Skeletal muscle cell (primary cell): ENCODE results near the gene MTA3.
"Not testable (repeated sequence)": the region's sequence is repeated elsewhere in the genome, so short reads cannot be mapped to it uniquely, and the experiment has no call there.

ENCODE experiments used
- DNase-seq: peaks from one replicate; pipeline ENCODE4 v3.0.0-alpha.2; 2010; ENCODE audit warnings: low read depth
- H3K4me3 ChIP-seq: 2 replicates; pipeline ENCODE4 v1.5.1; 2011; ENCODE audit warnings: low read depth, mild to moderate bottlenecking, control low read depth, low read length, moderate library complexity

The MTA3 gene

DNA sequence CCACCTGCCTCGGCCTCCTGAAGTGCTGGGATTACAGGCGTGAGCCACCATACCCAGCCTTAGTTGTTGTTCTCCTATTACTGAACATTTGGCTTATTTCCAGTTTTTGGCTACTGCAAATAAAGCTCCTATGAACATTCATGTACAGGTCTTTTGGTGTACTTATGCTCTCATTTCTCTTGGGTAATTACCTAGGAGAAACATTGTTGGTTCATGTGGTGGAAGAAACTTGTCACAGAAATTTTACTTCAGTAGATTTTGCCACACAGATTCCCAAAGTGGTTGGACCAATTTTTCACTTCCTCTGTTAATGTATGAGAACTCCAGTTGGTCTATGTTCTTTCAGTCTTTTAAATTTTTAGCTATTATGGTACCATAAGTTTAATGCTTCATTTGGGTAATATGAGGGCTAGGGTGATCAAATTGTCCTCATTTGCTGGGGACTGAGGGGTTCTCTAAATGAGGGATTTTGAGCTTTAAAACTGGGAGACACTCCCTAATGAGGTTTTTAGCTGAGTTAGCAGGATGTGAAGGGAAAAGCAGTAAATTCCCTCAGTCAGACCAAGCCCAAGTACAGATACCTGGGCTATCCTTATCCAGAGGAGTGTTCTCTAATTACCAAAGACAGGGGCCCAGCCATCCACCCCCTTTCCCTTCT, 33.9 kb downstream of the MTA3 start:
- no peak overlapping the region for H3K4me3 ChIP-seq

DNA sequence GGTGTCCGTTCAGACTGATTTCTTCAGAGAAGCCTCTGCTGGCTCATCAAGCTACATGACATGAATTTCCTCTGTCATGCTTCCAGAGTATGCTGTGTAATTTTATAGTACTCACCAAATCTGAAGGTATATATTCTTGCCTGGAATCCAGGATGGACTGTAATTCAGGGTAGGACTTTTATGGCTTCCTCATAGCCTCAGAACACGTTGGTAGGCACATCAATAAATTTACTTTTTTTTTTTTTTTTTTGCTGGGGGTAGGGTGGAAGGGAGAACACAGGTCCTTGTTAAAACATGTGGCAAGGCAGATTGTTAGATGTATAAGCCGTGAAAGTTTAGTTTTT, 34.4 kb downstream of the MTA3 start:
- DNase-seq, result no peak
- H3K4me3 ChIP-seq, result no peak overlapping the region

More for the DNA sequence above, 33.9 kb downstream of the MTA3 start:
- no peak for DNase-seq

DNA sequence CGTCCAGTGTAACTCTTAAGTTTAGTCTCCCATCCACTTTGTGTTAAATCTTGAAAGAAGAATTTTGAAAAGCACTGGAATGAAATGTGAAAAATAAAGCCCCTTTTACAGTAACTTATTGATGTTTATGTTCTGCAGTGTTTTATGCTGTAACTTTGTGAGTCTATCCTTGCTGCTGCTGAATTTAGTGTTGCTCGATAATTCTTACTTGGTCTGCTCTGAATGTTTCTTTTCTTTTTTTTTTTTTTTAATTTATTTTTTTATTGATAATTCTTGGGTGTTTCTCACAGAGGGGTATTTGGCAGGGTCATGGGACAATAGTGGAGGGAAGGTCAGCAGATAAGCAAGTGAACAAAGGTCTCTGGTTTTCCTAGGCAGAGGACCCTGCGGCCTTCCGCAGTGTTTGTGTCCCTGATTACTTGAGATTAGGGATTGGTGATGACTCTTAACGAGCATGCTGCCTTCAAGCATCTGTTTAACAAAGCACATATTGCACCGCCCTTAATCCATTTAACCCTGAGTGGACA, 36.0 kb downstream of the MTA3 start:
- H3K4me3 ChIP-seq, DNase-seq: not testable (repeated sequence)

DNA sequence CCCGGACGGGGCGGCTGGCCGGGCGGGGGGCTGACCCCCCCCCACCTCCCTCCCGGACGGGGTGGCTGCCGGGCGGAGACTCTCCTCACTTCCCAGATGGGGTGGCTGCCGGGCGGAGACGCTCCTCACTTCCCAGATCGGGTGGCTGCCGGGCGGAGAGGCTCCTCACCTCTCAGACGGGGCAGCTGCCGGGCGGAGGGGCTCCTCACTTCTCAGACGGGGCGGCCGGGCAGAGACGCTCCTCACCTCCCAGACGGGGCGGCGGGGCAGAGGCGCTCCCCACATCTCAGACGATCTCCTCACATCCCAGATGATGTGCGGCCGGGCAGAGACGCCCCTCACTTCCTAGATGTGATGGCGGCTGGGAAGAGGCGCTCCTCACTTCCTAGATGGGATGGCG, 37.7 kb downstream of the MTA3 start:
- not testable (repeated sequence) for DNase-seq, H3K4me3 ChIP-seq

- H3K4me3 ChIP-seq, result no peak overlapping the region
- no peak for DNase-seq
These were observed 38.7 kb downstream of the MTA3 start for GRCh38 chr2:42607101-42607637.

- H3K4me3 ChIP-seq, result no peak overlapping the region
- no peak for DNase-seq
These were observed 45.0 kb downstream of the MTA3 start for GRCh38 chr2:42613281-42614064.

DNA sequence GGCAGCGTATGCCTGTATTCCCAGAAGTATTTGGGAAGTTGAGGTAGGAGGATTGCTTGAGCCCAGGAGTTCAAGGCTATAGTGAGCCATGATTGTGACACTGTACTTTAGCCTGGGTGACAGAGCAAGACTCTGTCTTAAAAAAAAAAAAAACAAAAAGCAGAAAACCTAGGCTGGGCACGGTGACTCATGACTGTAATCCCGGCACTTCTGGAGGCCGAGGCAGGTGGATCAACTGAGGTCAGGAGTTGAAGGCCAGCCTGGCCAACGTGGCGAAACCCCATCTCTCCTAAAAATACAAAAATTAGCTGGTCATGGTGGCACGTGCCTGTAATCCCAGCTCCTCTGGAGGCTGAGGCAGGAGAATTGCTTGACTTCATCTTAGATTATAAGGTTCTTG, 46.4 kb downstream of the MTA3 start:
- DNase-seq, result no peak
- H3K4me3 ChIP-seq, result no peak overlapping the region

GRCh38 chr2:42618116-42618515, 49.7 kb downstream of the MTA3 start:
- DNase-seq, result no peak
- H3K4me3 ChIP-seq, result no peak overlapping the region

DNA sequence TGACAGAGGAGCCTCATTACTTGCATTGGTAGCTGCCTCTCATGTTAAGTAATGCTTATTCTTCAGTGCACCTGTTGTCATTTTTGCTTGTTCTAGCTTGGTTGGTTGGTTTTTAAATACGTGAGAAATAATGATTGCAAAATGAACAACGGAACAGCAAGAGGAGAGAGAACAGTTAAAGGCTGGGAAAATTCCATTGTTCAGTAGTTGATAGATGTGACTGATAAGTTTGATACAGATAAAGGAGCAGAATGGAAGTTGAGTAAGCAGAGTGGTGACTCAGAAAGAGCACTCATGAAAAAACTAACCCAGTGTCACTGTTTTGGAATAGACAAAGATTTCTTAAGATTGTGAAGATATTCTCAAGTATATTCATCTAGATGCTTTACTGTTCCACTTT, 50.5 kb downstream of the MTA3 start:
- no peak overlapping the region for H3K4me3 ChIP-seq
- peak; percentile 15 for DNase-seq

DNA sequence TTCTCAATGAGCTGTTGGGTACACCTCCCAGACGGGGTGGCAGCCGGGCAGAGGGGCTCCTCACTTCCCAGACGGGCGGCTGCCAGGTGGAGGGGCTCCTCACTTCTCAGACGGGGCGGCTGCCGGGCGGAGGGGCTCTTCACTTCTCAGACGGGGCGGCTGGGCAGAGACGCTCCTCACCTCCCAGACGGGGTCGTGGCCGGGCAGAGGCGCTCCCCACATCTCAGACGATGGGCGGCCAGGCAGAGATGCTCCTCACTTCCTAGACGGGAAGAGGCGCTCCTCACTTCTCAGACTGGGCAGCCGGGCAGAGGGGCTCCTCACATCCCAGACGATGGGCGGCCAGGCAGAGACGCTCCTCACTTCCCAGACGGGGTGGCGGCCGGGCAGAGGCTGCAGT, 53.2 kb downstream of the MTA3 start:
- not testable (repeated sequence) for H3K4me3 ChIP-seq

DNA sequence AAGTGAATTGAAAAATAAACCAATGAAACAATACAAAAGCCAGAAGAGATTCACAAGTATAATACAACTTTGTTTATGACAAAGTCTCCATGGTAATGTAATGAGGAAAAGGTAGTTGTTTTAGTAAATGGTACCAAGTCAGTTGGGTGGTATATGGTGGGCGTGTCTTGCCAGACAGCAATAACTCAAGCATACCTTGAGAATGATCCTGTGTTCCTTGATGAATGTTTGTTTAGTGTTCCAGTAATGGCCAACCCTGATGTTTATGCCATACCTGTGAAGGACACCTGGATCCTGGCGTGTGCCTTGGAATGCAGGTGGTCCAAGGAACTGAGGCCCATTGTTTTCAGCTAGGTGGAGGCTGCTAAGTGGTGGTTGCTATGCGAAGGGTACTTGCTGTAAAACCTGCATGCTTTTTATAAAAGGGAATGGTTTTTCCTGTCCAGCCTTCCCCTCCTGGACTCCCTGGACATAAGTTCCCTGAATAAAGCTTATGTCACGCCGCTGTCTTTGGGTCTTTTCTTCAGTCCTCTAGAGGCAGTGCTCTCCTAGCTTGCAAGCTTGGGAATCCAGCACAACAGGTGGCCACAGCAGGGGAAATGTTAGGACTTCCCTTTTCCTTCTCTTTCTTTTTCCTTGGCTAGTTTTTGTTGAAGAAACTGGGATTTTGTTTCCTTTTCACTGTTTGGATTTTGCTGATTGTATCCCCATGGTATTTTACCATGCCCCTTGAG, 54.7 kb downstream of the MTA3 start:
- DNase-seq, result no peak
- H3K4me3 ChIP-seq, result no peak overlapping the region

More for the DNA sequence above, 53.2 kb downstream of the MTA3 start:
- not testable (repeated sequence) for DNase-seq

- H3K4me3 ChIP-seq, result no peak overlapping the region
- DNase-seq, result no peak
These were observed 55.6 kb downstream of the MTA3 start for GRCh38 chr2:42624047-42624446.

GRCh38 chr2:42628024-42628423, 59.6 kb downstream of the MTA3 start:
- DNase-seq, H3K4me3 ChIP-seq: not testable (repeated sequence)

GRCh38 chr2:42636934-42637333, 68.5 kb downstream of the MTA3 start:
- no peak overlapping the region for H3K4me3 ChIP-seq
- no peak for DNase-seq

- DNase-seq, result no peak
- H3K4me3 ChIP-seq, result no peak overlapping the region
These were observed 69.8 kb downstream of the MTA3 start for GRCh38 chr2:42638080-42638784.

GRCh38 chr2:42639340-42640077, 71.1 kb downstream of the MTA3 start:
- no peak for DNase-seq
- no peak overlapping the region for H3K4me3 ChIP-seq

DNA sequence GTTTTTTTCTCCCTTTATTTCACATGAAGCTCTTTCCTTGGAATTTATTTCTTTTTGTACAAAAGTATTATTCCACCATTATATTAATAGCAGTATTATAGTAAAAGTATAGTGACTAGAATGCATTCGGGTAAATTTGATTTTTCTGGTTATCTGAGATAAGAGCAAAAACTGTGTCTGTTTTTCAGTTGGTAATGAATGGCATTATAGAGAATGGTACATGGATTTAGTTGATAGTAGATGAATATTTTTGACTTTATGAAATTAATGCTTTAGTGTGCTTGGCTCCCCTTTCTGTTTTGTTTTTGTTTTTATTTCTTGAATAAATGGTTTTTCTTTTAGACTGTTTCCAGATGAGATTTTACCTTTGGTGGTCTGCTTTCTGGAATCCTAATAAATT, 71.8 kb downstream of the MTA3 start:
- no peak for DNase-seq
- H3K4me3 ChIP-seq, result no peak overlapping the region

GRCh38 chr2:42642371-42642770, 73.9 kb downstream of the MTA3 start:
- not testable (repeated sequence) for H3K4me3 ChIP-seq, DNase-seq

- H3K4me3 ChIP-seq, result no peak overlapping the region
- no peak for DNase-seq
These were observed 77.1 kb downstream of the MTA3 start for GRCh38 chr2:42645551-42645950.
